Neural cell (in vitro differentiated cells): ENCODE measurements around the gene HMX1. TPM values are rescaled to one million over a fixed set of nuclear protein-coding genes. Genes with fewer than 3 reads are reported as not detected.

Experiments used
- H2AFZ ChIP-seq: fragments of 200-600, 300-800 bp; sonication (generic), shearing (Covaris generic); 2 replicates; pipeline ENCODE4 v1.6.0; 2014; ENCODE audit warnings: low read depth, mild to moderate bottlenecking, antibody characterized with exemption, low read length, moderate library complexity
- H3F3A ChIP-seq: fragments of 200-600 bp; shearing (Covaris generic); 2 replicates; pipeline ENCODE4 v1.6.1; 2016; ENCODE audit warnings: mild to moderate bottlenecking, moderate library complexity, mixed read lengths, antibody characterized with exemption, low read length; ENCODE audit not compliant: insufficient read depth, poor library complexity, severe bottlenecking
- H3K27ac ChIP-seq: fragments of 200-600, 300-800 bp; sonication (generic), shearing (Covaris generic); 2 replicates; pipeline ENCODE4 v1.5.1; 2014; ENCODE audit warnings: mild to moderate bottlenecking, low read length, moderate library complexity
- H3K27me3 ChIP-seq: fragments of 300-800, 200-600 bp; sonication (generic), shearing (Covaris generic); 2 replicates; pipeline ENCODE4 v1.6.0; 2014; ENCODE audit warnings: mild to moderate bottlenecking, low read depth, low read length, moderate library complexity; ENCODE audit not compliant: insufficient read depth
- H3K36me3 ChIP-seq: fragments of 300-800, 200-600 bp; sonication (generic), shearing (Covaris generic); 2 replicates; pipeline ENCODE4 v1.5.1; 2014; ENCODE audit warnings: mild to moderate bottlenecking, antibody characterized with exemption, low read length, moderate library complexity; ENCODE audit not compliant: insufficient read depth
- H3K4me2 ChIP-seq: fragments of 300-800, 200-600 bp; sonication (generic), shearing (Covaris generic); 2 replicates; pipeline ENCODE4 v1.6.0; 2014; ENCODE audit warnings: mild to moderate bottlenecking, low read length
- H3K4me3 ChIP-seq: fragments of 300-800, 200-600 bp; sonication (generic), shearing (Covaris generic); 2 replicates; pipeline ENCODE4 v1.5.1; 2014; ENCODE audit warnings: mild to moderate bottlenecking, low read length, moderate library complexity
- H3K79me2 ChIP-seq: fragments of 200-600 bp; shearing (Covaris generic); replicated peaks from 2 replicates; pipeline ENCODE4 v1.6.0; 2014; ENCODE audit warnings: mild to moderate bottlenecking, low read length, moderate library complexity; ENCODE audit not compliant: insufficient read depth
- H3K9ac ChIP-seq: fragments of 300-800, 200-600 bp; sonication (generic), shearing (Covaris generic); 2 replicates; pipeline ENCODE4 v1.6.1; 2016; ENCODE audit warnings: mild to moderate bottlenecking, low read length, mixed read lengths
- H3K9me2 ChIP-seq: fragments of 200-600 bp; shearing (Covaris generic); 2 replicates; pipeline ENCODE4 v1.6.1; 2016; ENCODE audit warnings: mild to moderate bottlenecking, low read length, mixed read lengths; ENCODE audit not compliant: insufficient read depth
- H3K9me3 ChIP-seq: fragments of 200-600, 300-800 bp; sonication (generic), shearing (Covaris generic); 2 replicates; pipeline ENCODE4 v1.6.1; 2016; ENCODE audit warnings: mild to moderate bottlenecking, mixed run types, low read length, moderate library complexity, mixed read lengths
- H4K20me1 ChIP-seq: fragments of 200-600 bp; shearing (Covaris generic); 2 replicates; pipeline ENCODE4 v1.6.1; 2016; ENCODE audit warnings: mild to moderate bottlenecking, mixed run types; ENCODE audit not compliant: insufficient read depth
- EP300 ChIP-seq: fragments of 450-650 bp; conservative IDR thresholded peaks from 2 replicates; pipeline ENCODE4 v1.6.1; 2014; ENCODE audit warnings: antibody characterized with exemption, mild to moderate bottlenecking, moderate library complexity; ENCODE audit not compliant: poor library complexity, severe bottlenecking
- EZH2 ChIP-seq: fragments of 200-600, 300-800 bp; shearing (Covaris generic), sonication (generic); IDR thresholded peaks from 2 replicates; pipeline ENCODE4 v1.6.1; 2014; ENCODE audit warnings: antibody characterized with exemption, low read length, borderline replicate concordance, mild to moderate bottlenecking; ENCODE audit not compliant: insufficient read depth, poor library complexity, severe bottlenecking
- MXI1 ChIP-seq: fragments of 450-650 bp; conservative IDR thresholded peaks from 2 replicates; pipeline ENCODE4 v1.6.1; 2014; ENCODE audit warnings: antibody characterized with exemption, mild to moderate bottlenecking; ENCODE audit not compliant: poor library complexity, severe bottlenecking
- POLR2AphosphoS5 ChIP-seq: IDR thresholded peaks from 2 replicates; pipeline ENCODE4 v1.6.1; 2012
- RAD21 ChIP-seq: fragments of 450-650 bp; conservative IDR thresholded peaks from 2 replicates; pipeline ENCODE4 v1.6.1; 2014; ENCODE audit warnings: antibody characterized with exemption, mild to moderate bottlenecking, moderate library complexity
- SMC3 ChIP-seq: fragments of 450-650 bp; conservative IDR thresholded peaks from 2 replicates; pipeline ENCODE4 v1.6.1; 2014; ENCODE audit warnings: antibody characterized with exemption, mild to moderate bottlenecking, moderate library complexity; ENCODE audit not compliant: poor library complexity
- TAF1 ChIP-seq: IDR thresholded peaks from 2 replicates; pipeline ENCODE4 v1.6.1; 2012; ENCODE audit warnings: low read depth
- polyA plus RNA-seq: library from polyadenylated mRNA; depleted of rRNA; stranded (reverse); fragments of >200 nt; gene quantifications from 2 replicates; pipeline ENCODE4 v1.2.3, GENCODE V29; 2014
- TF ChIP-seq, protein P1 (sequence below): IDR thresholded peaks from 2 replicates; pipeline ENCODE4 v1.6.1; 2012; ENCODE audit warnings: borderline replicate concordance
- TF ChIP-seq, protein P2 (sequence below): fragments of 450-650 bp; IDR thresholded peaks from 2 replicates; pipeline ENCODE4 v1.5.1; 2014; ENCODE audit warnings: antibody characterized with exemption, mild to moderate bottlenecking, moderate library complexity; ENCODE audit not compliant: poor library complexity, severe bottlenecking

The HMX1 gene
- polyA plus RNA-seq, 1 donor from 2014 or later: 0.89 TPM

DNA sequence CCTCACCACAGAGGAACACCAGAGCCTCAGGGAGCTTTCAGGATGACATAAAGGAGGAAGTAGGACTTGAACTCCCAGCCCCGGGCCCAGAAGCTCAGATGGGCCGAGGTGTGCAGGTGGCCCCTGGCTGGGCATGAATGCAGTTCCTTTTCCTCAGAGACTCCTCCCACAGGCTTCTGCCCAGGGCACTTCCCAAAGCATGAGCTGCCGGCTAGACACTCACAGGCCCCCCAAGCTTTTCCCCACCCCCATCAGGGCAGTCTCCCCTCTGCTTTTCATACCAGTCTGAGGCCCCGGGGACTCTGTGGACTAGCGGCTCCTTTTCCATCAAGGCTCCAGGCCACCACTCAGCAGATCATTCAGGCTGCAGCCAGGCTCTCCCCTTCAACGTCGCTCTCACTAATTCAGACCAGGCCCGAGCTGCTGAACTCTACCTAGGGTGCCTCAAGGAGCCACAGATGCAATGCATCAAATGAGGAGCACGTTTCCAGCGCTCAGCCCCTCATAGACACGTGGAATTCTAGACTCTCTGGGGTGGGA is 36.9 kb downstream of the HMX1 start:
- Histone ChIP-seq H3K9me3 (no peaks in the 10 kb centered on the region), H3F3A (no peaks in the 10 kb centered on the region), H3K9me2 (no peaks in the 10 kb centered on the region), H3K27me3 (no peaks in the 10 kb centered on the region), H3K9ac (no peak overlapping the region), H3K4me2 (no peak overlapping the region), H4K20me1 (no peaks in the 10 kb centered on the region), H3K4me3 (no peak overlapping the region), H3K36me3 (no peaks in the 10 kb centered on the region), H3K79me2 (no peaks in the 10 kb centered on the region), H3K27ac (no peak overlapping the region), H2AFZ (no peak overlapping the region)
- TF ChIP-seq TAF1 (no peak), EZH2 (no peak), EP300 (no peak), SMC3 (no peak), MXI1 (no peak), POLR2AphosphoS5 (no peak)
- TF ChIP-seq, protein P1, sequence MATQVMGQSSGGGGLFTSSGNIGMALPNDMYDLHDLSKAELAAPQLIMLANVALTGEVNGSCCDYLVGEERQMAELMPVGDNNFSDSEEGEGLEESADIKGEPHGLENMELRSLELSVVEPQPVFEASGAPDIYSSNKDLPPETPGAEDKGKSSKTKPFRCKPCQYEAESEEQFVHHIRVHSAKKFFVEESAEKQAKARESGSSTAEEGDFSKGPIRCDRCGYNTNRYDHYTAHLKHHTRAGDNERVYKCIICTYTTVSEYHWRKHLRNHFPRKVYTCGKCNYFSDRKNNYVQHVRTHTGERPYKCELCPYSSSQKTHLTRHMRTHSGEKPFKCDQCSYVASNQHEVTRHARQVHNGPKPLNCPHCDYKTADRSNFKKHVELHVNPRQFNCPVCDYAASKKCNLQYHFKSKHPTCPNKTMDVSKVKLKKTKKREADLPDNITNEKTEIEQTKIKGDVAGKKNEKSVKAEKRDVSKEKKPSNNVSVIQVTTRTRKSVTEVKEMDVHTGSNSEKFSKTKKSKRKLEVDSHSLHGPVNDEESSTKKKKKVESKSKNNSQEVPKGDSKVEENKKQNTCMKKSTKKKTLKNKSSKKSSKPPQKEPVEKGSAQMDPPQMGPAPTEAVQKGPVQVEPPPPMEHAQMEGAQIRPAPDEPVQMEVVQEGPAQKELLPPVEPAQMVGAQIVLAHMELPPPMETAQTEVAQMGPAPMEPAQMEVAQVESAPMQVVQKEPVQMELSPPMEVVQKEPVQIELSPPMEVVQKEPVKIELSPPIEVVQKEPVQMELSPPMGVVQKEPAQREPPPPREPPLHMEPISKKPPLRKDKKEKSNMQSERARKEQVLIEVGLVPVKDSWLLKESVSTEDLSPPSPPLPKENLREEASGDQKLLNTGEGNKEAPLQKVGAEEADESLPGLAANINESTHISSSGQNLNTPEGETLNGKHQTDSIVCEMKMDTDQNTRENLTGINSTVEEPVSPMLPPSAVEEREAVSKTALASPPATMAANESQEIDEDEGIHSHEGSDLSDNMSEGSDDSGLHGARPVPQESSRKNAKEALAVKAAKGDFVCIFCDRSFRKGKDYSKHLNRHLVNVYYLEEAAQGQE: no peak
- TF ChIP-seq, protein P2, sequence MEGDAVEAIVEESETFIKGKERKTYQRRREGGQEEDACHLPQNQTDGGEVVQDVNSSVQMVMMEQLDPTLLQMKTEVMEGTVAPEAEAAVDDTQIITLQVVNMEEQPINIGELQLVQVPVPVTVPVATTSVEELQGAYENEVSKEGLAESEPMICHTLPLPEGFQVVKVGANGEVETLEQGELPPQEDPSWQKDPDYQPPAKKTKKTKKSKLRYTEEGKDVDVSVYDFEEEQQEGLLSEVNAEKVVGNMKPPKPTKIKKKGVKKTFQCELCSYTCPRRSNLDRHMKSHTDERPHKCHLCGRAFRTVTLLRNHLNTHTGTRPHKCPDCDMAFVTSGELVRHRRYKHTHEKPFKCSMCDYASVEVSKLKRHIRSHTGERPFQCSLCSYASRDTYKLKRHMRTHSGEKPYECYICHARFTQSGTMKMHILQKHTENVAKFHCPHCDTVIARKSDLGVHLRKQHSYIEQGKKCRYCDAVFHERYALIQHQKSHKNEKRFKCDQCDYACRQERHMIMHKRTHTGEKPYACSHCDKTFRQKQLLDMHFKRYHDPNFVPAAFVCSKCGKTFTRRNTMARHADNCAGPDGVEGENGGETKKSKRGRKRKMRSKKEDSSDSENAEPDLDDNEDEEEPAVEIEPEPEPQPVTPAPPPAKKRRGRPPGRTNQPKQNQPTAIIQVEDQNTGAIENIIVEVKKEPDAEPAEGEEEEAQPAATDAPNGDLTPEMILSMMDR: no peak

DNA sequence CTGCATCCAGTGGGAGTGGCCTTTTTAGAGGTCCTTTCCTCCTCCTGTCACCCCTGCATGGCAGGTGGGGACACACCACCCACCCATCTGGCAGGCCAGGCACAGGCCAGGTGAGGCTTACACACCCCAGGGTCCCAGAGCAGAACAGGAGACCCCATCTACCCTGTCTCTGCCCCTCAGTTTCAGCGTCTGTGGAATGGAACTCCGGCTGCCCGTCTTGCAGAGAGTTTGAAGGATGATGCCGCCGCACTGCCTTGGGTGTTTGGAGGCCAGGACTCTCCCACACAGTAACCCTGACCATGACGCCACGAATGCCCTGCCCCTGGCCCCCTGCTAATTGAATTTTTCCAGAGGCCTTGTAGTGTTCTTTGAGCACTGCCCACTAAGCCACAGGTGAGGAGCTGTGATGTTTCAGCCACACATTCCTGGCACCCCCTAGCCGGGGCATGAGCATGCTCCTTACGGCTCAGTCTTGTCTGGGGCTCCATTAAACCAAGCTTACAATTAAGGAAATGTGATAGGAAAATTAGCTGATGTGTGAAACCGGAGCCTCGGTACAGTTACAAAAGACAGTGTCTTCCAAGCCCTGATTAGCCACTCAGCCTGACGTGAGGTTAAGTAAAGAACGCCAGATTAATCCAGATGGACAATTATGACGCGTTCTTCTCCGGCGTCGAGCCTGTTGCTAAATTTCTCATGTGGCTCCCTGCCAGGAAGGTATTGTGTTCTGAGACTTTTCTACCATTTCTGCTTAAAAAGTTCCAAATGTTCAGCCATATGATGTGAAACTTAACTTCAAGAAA is 39.3 kb downstream of the HMX1 start:
- Histone ChIP-seq H4K20me1 (no peaks in the 10 kb centered on the region), H3K4me2 (no peak overlapping the region), H3K79me2 (no peaks in the 10 kb centered on the region), H3K9me3 (peaks cover 3% of the 10 kb centered on the region), H3K27ac (no peak overlapping the region), H3K9ac (no peak overlapping the region), H3K36me3 (no peaks in the 10 kb centered on the region), H3K9me2 (no peaks in the 10 kb centered on the region), H3F3A (no peaks in the 10 kb centered on the region), H3K27me3 (no peaks in the 10 kb centered on the region), H3K4me3 (no peak overlapping the region), H2AFZ (no peak overlapping the region)
- TF ChIP-seq RAD21 (no peak), SMC3 (no peak), EZH2 (no peak), TAF1 (no peak), EP300 (no peak), MXI1 (no peak)
- TF ChIP-seq, protein P1: no peak
